DND-41 (cell line): ENCODE results near the gene TRIP10.
"Not testable (repeated sequence)": the region's sequence is repeated elsewhere in the genome, so short reads cannot be mapped to it uniquely, and the experiment has no call there.

Experiments
- ATAC-seq: fragments of 200-7000 bp; cut with Tn5 transposase; 3 replicates; pipeline ENCODE4 v1.9.1; 2021; ENCODE audit warnings: low read depth; ENCODE audit not compliant: insufficient read depth
- DNase-seq: peaks from one replicate; pipeline ENCODE4 v3.0.0-alpha.2; 2020
- H2AFZ ChIP-seq: 2 replicates; pipeline ENCODE4 v1.6.0; 2012; ENCODE audit warnings: low read depth, low read length
- H3K27ac ChIP-seq: 2 replicates; pipeline ENCODE4 v1.5.1; 2012; ENCODE audit warnings: low read length, inconsistent platforms
- H3K27me3 ChIP-seq: fragments of 200-600 bp; sonication (generic); 2 replicates; pipeline ENCODE4 v1.6.0; 2012; ENCODE audit warnings: low read length, mild to moderate bottlenecking, inconsistent platforms; ENCODE audit not compliant: insufficient read depth, poor library complexity
- H3K36me3 ChIP-seq: 2 replicates; pipeline ENCODE4 v1.5.1; 2012; ENCODE audit warnings: low read length, inconsistent platforms; ENCODE audit not compliant: insufficient read depth
- H3K4me1 ChIP-seq: 2 replicates; pipeline ENCODE4 v1.5.1; 2012; ENCODE audit warnings: mild to moderate bottlenecking, low read length; ENCODE audit not compliant: insufficient read depth
- H3K4me2 ChIP-seq: 2 replicates; pipeline ENCODE4 v1.6.0; 2012; ENCODE audit warnings: mild to moderate bottlenecking, moderate library complexity, low read length, inconsistent platforms; ENCODE audit not compliant: insufficient read depth
- H3K4me3 ChIP-seq, 2 experiments: fragments of 200-600 bp in 1 of 2; shearing (Covaris generic) in 1 of 2; 2 replicates each; pipeline ENCODE4 v1.5.1; 2012 to 2016; ENCODE audit warnings: inconsistent platforms in 2 of 2, low read length in 2 of 2, mild to moderate bottlenecking in 2 of 2, low read depth in 1 of 2, moderate library complexity in 1 of 2
- H3K79me2 ChIP-seq: 2 replicates; pipeline ENCODE4 v1.6.0; 2012; ENCODE audit warnings: low read length, inconsistent platforms; ENCODE audit not compliant: insufficient read depth
- H3K9ac ChIP-seq: 2 replicates; pipeline ENCODE4 v1.6.0; 2012; ENCODE audit warnings: low read depth, mild to moderate bottlenecking, inconsistent platforms, low read length, moderate library complexity
- H3K9me3 ChIP-seq: 2 replicates; pipeline ENCODE4 v1.5.1; 2012; ENCODE audit warnings: low read length, moderate library complexity, mild to moderate bottlenecking, inconsistent platforms; ENCODE audit not compliant: insufficient read depth, severe bottlenecking
- H4K20me1 ChIP-seq: 2 replicates; pipeline ENCODE4 v1.6.0; 2012; ENCODE audit warnings: low read length; ENCODE audit not compliant: insufficient read depth
- EZH2 ChIP-seq: IDR thresholded peaks from 3 replicates; pipeline ENCODE4 v1.6.1; 2012; ENCODE audit warnings: borderline replicate concordance, low read depth, mild to moderate bottlenecking, moderate library complexity, low read length, inconsistent platforms; ENCODE audit not compliant: severe bottlenecking
- TF ChIP-seq, protein P1 (sequence below): IDR thresholded peaks from 2 replicates; pipeline ENCODE4 v1.5.1; 2012; ENCODE audit warnings: borderline replicate concordance, low read length, moderate library complexity, mild to moderate bottlenecking; ENCODE audit not compliant: poor library complexity, severe bottlenecking; ENCODE audit errors: extremely low read depth

Gene TRIP10

DNA sequence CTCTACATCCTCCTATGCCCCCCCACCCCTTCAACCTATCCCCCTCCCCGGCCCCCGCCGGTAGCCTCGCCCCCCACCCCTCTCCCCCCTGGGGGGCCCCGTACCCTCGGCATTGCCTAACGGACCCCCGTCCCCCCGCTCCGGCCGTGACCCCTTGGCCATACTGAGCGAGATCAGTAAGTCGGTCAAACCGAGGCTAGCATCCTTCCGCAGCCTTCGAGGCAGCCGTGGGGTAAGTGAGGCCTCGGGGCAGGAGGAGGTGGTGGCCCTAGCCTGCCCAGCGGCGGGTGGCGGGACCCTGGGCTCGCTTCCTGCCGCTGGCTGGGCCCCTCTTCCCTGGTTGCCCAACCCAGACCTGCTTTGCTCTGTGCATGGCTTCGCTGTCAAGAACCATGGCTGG is 6.5 kb downstream of the TRIP10 start:
- no peaks in the 10 kb centered on the region for H3K79me2 ChIP-seq
- DNase-seq (no peak), ATAC-seq (no peak)
- H3K4me3 ChIP-seq, result no peak overlapping the region
- no peaks in the 10 kb centered on the region for H3K27me3 ChIP-seq
- no peaks in the 10 kb centered on the region for H3K9me3 ChIP-seq
- H3K9ac ChIP-seq, result no peak overlapping the region
- H3K4me2 ChIP-seq, result no peak overlapping the region
- H3K27ac ChIP-seq, result no peak overlapping the region
- H3K4me1 ChIP-seq, result peaks cover 6% of the 10 kb centered on the region
- no peak overlapping the region for H2AFZ ChIP-seq
- no peaks in the 10 kb centered on the region for H4K20me1 ChIP-seq
- TF ChIP-seq, protein P1, sequence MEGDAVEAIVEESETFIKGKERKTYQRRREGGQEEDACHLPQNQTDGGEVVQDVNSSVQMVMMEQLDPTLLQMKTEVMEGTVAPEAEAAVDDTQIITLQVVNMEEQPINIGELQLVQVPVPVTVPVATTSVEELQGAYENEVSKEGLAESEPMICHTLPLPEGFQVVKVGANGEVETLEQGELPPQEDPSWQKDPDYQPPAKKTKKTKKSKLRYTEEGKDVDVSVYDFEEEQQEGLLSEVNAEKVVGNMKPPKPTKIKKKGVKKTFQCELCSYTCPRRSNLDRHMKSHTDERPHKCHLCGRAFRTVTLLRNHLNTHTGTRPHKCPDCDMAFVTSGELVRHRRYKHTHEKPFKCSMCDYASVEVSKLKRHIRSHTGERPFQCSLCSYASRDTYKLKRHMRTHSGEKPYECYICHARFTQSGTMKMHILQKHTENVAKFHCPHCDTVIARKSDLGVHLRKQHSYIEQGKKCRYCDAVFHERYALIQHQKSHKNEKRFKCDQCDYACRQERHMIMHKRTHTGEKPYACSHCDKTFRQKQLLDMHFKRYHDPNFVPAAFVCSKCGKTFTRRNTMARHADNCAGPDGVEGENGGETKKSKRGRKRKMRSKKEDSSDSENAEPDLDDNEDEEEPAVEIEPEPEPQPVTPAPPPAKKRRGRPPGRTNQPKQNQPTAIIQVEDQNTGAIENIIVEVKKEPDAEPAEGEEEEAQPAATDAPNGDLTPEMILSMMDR, result no peak
- no peak for TF ChIP-seq EZH2
- H3K36me3 ChIP-seq, result peaks cover 33% of the 10 kb centered on the region

DNA sequence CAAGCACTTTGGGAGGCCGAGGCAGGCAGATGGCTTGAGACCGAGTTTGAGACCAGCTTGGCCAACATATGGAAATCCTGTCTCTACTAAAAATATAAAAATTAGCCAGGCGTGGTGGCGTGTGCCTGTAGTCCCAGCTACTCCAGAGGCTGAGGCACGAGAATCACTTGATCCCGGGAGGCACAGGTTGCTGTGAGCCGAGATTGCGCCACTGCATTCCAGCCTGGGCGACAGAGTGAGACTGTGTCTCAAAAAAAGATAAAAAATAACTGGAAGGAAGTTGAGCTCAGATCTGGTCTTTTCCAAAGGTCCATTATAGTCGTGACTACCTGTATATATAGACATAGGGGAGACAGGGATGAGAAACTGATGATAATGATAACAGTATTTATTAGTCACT is 9.1 kb downstream of the TRIP10 start:
- not testable (repeated sequence) for H3K9me3 ChIP-seq, DNase-seq, H3K4me2 ChIP-seq, H4K20me1 ChIP-seq, H3K27me3 ChIP-seq, ATAC-seq, H2AFZ ChIP-seq, H3K9ac ChIP-seq, H3K4me3 ChIP-seq, H3K4me1 ChIP-seq, H3K79me2 ChIP-seq, H3K27ac ChIP-seq
- H3K36me3 ChIP-seq, result peaks cover 31% of the 10 kb centered on the region

DNA sequence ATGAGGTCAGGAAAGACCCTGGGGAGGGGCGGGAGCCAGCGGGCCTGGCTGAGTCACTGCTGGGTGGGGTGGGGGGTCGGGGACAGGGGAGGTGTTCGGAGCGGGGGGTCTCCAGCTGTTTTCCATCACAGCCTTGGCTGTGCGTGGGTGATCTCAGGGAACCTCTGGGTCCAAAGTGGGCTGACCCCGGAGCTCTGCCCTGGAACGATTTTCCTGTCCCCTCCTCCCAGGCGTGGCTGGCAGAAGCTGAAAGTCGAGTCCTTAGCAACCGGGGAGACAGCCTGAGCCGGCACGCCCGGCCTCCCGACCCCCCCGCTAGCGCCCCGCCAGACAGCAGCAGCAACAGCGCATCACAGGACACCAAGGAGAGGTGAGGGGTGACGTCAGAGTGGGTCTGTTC is 10.6 kb downstream of the TRIP10 start:
- no peaks in the 10 kb centered on the region for H3K27me3 ChIP-seq
- no peak overlapping the region for H3K27ac ChIP-seq
- peaks cover 17% of the 10 kb centered on the region for H3K36me3 ChIP-seq
- H3K4me1 ChIP-seq, result peaks cover 16% of the 10 kb centered on the region
- no peak overlapping the region for H3K4me3 ChIP-seq
- no peaks in the 10 kb centered on the region for H3K79me2 ChIP-seq
- no peak overlapping the region for H3K4me2 ChIP-seq
- H3K9ac ChIP-seq, result no peak overlapping the region
- TF ChIP-seq, protein P1, result no peak
- no peak for TF ChIP-seq EZH2
- no peaks in the 10 kb centered on the region for H4K20me1 ChIP-seq
- DNase-seq, result no peak
- no peak overlapping the region for H2AFZ ChIP-seq
- H3K9me3 ChIP-seq, result no peaks in the 10 kb centered on the region
- no peak for ATAC-seq

DNA sequence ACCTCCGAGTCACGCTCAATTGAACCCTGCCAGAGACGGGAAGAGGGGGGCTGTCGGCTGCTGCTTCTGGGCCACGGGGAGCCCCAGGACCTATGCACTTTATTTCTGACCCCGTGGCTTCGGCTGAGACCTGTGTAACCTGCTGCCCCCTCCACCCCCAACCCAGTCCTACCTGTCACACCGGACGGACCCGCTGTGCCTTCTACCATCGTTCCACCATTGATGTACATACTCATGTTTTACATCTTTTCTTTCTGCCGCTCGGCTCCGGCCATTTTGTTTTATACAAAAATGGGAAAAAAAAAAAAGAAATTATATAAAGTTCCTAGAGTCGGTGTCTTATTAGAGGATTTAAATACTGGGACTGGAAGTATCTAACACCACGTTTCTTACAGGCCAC is 11.7 kb downstream of the TRIP10 start:
- ATAC-seq, result no peak
- Histone ChIP-seq H4K20me1 (no peaks in the 10 kb centered on the region), H3K36me3 (peaks cover 12% of the 10 kb centered on the region)

More for the DNA sequence above, 11.7 kb downstream of the TRIP10 start:
- DNase-seq, result no peak
- H3K79me2 ChIP-seq, result no peaks in the 10 kb centered on the region
- H3K9ac ChIP-seq, result no peak overlapping the region
- H3K4me2 ChIP-seq, result no peak overlapping the region
- no peak overlapping the region for H2AFZ ChIP-seq
- no peaks in the 10 kb centered on the region for H3K9me3 ChIP-seq
- H3K4me1 ChIP-seq, result peaks cover 16% of the 10 kb centered on the region
- TF ChIP-seq, protein P1, result no peak
- no peak for TF ChIP-seq EZH2
- H3K27ac ChIP-seq, result no peak overlapping the region
- no peaks in the 10 kb centered on the region for H3K27me3 ChIP-seq
- H3K4me3 ChIP-seq, result no peak overlapping the region
